ENCODE results near the gene E2F3.
"Not testable (repeated sequence)": the region's sequence is repeated elsewhere in the genome, so short reads cannot be mapped to it uniquely, and the experiment has no call there.

E2F3 gene

DNA sequence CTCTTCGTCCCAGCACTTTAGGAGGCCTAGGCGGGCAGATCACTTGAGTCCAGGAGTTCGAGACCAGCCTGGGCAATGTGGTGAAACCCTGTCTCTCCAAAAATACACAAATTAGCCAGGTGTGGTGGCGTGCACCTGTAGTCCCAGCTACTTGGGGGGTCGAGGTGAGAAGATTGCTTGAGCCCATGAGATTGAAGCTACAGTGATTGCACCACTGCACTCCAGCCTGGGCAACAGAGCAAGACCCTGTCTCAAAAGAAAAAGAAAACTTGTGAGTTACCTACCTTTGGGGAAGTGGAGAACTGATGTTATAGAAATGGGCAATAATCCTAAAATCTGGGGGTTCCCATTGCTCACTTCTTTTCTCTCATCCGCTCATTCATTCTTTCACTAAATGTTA lies 58.0 kb downstream of the E2F3 start:
- H3K27ac Mint-ChIP-seq, result no peak overlapping the region
- H3K4me1 Mint-ChIP-seq, result peaks cover 12% of the 10 kb centered on the region
- no peaks in the 10 kb centered on the region for H3K27me3 Mint-ChIP-seq
- no peak overlapping the region for H3K4me3 Mint-ChIP-seq
- DNase-seq (no peak), ATAC-seq (no peak)
- no peaks in the 10 kb centered on the region for H3K9me3 Mint-ChIP-seq
- H3K36me3 Mint-ChIP-seq (ENCODE audit: low read depth), result peaks cover 43% of the 10 kb centered on the region

- Mint-ChIP-seq H3K4me3 (no peak overlapping the region), H3K9me3 (no peaks in the 10 kb centered on the region), H3K27me3 (no peaks in the 10 kb centered on the region), H3K36me3 (ENCODE audit: low read depth) (peaks cover 58% of the 10 kb centered on the region), H3K27ac (no peak overlapping the region), H3K4me1 (peaks cover 10% of the 10 kb centered on the region)
- DNase-seq (no peak), ATAC-seq (no peak)
Measured at GRCh38 chr6:20461576-20461975, 59.9 kb downstream of the E2F3 start.

- ATAC-seq, result no peak
- Mint-ChIP-seq H3K4me1 (peaks cover 25% of the 10 kb centered on the region), H3K27me3 (no peaks in the 10 kb centered on the region), H3K9me3 (no peaks in the 10 kb centered on the region), H3K27ac (no peak overlapping the region), H3K36me3 (ENCODE audit: low read depth) (peaks cover 52% of the 10 kb centered on the region), H3K4me3 (no peak overlapping the region)
- DNase-seq, result no peak
Measured at GRCh38 chr6:20463396-20463795, 61.7 kb downstream of the E2F3 start.

DNA sequence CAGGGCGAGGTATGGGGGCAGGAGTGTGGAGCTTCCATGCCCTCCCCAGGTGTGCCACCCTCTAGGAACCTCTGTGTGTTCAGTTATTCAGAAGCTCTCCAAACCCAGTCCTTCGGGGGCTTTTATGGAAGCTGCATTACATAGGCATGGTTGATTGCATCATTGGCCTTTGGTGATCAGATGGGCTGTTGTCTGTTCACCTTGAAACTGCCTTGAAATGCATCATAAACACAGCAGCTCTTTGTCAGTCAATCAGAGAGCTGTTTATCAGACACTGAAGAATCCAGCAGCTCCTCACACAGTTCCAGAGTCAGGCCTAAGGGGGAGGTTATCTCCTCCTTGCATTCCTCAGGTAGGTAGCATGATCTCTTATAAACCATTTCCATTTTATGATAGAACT lies 62.4 kb downstream of the E2F3 start:
- Mint-ChIP-seq H3K9me3 (no peaks in the 10 kb centered on the region), H3K27ac (no peak overlapping the region), H3K4me3 (no peak overlapping the region), H3K4me1 (peaks cover 25% of the 10 kb centered on the region), H3K36me3 (ENCODE audit: low read depth) (peaks cover 54% of the 10 kb centered on the region), H3K27me3 (no peaks in the 10 kb centered on the region)
- no peak for DNase-seq
- ATAC-seq, result peak; percentile 33

DNA sequence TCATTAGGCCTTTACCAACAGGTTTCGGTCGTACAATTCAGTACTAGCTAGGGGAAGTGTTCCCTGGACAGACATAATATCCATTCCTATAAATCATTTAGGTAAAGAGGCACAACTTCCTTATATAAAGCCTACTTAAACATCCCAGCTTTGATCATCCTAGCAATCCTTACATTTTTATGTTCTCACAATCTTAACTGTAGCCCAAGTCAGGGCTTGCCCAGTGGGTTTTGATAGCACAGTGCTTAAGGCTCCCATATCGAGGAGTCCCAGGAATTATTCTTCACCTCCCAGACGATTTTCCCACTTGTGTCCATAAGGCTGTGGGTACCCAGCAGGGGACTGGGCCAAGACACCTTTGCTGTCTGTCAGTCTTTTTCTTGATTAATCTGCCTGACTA lies 63.2 kb downstream of the E2F3 start:
- no peaks in the 10 kb centered on the region for H3K27me3 Mint-ChIP-seq
- no peak for ATAC-seq
- peaks cover 49% of the 10 kb centered on the region for H3K36me3 Mint-ChIP-seq (ENCODE audit: low read depth)
- H3K4me3 Mint-ChIP-seq, result no peak overlapping the region
- DNase-seq, result no peak
- H3K9me3 Mint-ChIP-seq, result no peaks in the 10 kb centered on the region
- H3K27ac Mint-ChIP-seq, result no peak overlapping the region
- peaks cover 25% of the 10 kb centered on the region for H3K4me1 Mint-ChIP-seq

GRCh38 chr6:20465616-20466015 lies 63.9 kb downstream of the E2F3 start:
- Mint-ChIP-seq H3K36me3 (ENCODE audit: low read depth) (peaks cover 45% of the 10 kb centered on the region), H3K4me1 (peaks cover 25% of the 10 kb centered on the region)
- not testable (repeated sequence) for H3K9me3 Mint-ChIP-seq, H3K27me3 Mint-ChIP-seq, H3K4me3 Mint-ChIP-seq, H3K27ac Mint-ChIP-seq, DNase-seq, ATAC-seq

GRCh38 chr6:20467437-20467836 lies 65.8 kb downstream of the E2F3 start:
- DNase-seq (no peak), ATAC-seq (peak; percentile 28)
- no peaks in the 10 kb centered on the region for H3K9me3 Mint-ChIP-seq
- no peaks in the 10 kb centered on the region for H3K27me3 Mint-ChIP-seq
- H3K4me1 Mint-ChIP-seq, result peaks cover 25% of the 10 kb centered on the region
- H3K27ac Mint-ChIP-seq, result peak overlapping the region; percentile 28
- H3K36me3 Mint-ChIP-seq (ENCODE audit: low read depth), result peaks cover 37% of the 10 kb centered on the region
- H3K4me3 Mint-ChIP-seq, result no peak overlapping the region

DNA sequence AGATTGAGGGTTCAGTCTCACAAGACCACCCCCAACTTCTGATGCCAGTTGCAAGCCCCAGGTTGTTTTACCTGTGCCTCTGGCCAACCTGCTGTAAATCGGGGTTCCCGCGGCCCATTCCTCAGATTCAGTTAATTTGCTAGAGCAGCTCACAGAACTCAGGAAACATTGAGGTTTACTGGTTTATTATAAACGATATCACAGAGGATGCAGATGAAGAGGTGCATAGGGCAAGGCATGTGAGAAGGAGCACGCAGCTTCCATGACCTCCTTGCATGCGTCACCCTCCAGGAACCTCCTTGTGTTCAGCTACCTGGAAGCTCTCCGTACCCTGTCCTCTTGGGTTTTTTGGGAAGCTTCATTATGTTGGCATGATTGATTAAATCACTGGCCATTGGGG lies 66.5 kb downstream of the E2F3 start:
- DNase-seq, result no peak

GRCh38 chr6:20472748-20473147 lies 71.1 kb downstream of the E2F3 start:
- no peaks in the 10 kb centered on the region for H3K9me3 Mint-ChIP-seq
- peaks cover 11% of the 10 kb centered on the region for H3K36me3 Mint-ChIP-seq (ENCODE audit: low read depth)
- no peak for ATAC-seq
- H3K4me1 Mint-ChIP-seq, result peaks cover 4% of the 10 kb centered on the region
- no peaks in the 10 kb centered on the region for H3K27me3 Mint-ChIP-seq
- DNase-seq, result no peak
- no peak overlapping the region for H3K27ac Mint-ChIP-seq
- H3K4me3 Mint-ChIP-seq, result no peak overlapping the region

More for the DNA sequence above, 66.5 kb downstream of the E2F3 start:
- H3K27me3 Mint-ChIP-seq, result no peaks in the 10 kb centered on the region
- H3K27ac Mint-ChIP-seq, result no peak overlapping the region
- no peak for ATAC-seq
- H3K4me3 Mint-ChIP-seq, result no peak overlapping the region
- H3K4me1 Mint-ChIP-seq, result peaks cover 24% of the 10 kb centered on the region
- no peaks in the 10 kb centered on the region for H3K9me3 Mint-ChIP-seq
- H3K36me3 Mint-ChIP-seq (ENCODE audit: low read depth), result peaks cover 34% of the 10 kb centered on the region

DNA sequence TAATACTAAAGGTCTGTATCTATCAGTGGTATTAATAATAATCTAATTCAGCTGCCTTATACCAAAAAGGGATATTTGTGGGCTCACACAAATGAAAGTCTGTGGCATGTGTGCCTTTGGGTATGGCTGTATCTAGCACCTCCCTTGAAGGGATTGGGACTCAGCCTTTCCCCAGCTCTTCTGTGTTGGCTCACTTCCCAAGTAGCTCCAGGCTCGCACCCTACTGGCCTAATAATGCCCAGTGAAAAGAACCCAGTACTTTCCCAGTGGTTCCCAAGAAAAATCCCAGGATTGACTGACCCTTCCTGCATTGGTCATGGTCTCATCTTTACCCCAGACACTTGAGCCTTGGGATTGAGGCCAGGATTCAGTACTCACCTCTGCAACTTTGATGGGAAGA lies 71.8 kb downstream of the E2F3 start:
- Mint-ChIP-seq H3K4me3 (no peak overlapping the region), H3K9me3 (no peaks in the 10 kb centered on the region)
- DNase-seq, result no peak

GRCh38 chr6:20474874-20475542 lies 73.3 kb downstream of the E2F3 start:
- Mint-ChIP-seq H3K4me1 (no peaks in the 10 kb centered on the region), H3K9me3 (no peaks in the 10 kb centered on the region), H3K27me3 (no peaks in the 10 kb centered on the region), H3K4me3 (no peak overlapping the region), H3K36me3 (ENCODE audit: low read depth) (peaks cover 9% of the 10 kb centered on the region), H3K27ac (no peak overlapping the region)
- DNase-seq (no peak), ATAC-seq (no peak)

More for the DNA sequence above, 71.8 kb downstream of the E2F3 start:
- H3K27me3 Mint-ChIP-seq, result no peaks in the 10 kb centered on the region
- H3K36me3 Mint-ChIP-seq (ENCODE audit: low read depth), result peaks cover 11% of the 10 kb centered on the region
- H3K27ac Mint-ChIP-seq, result no peak overlapping the region
- H3K4me1 Mint-ChIP-seq, result no peaks in the 10 kb centered on the region
- no peak for ATAC-seq

- Mint-ChIP-seq H3K36me3 (ENCODE audit: low read depth) (peaks cover 19% of the 10 kb centered on the region), H3K9me3 (no peaks in the 10 kb centered on the region), H3K27ac (no peak overlapping the region), H3K27me3 (no peaks in the 10 kb centered on the region), H3K4me3 (no peak overlapping the region), H3K4me1 (peaks cover 4% of the 10 kb centered on the region)
- no peak for DNase-seq
- ATAC-seq, result no peak
Measured at GRCh38 chr6:20476501-20477043, 74.9 kb downstream of the E2F3 start.

- no peak overlapping the region for H3K27ac Mint-ChIP-seq
- H3K36me3 Mint-ChIP-seq (ENCODE audit: low read depth), result peaks cover 28% of the 10 kb centered on the region
- H3K9me3 Mint-ChIP-seq, result no peaks in the 10 kb centered on the region
- ATAC-seq (no peak), DNase-seq (no peak)
- no peaks in the 10 kb centered on the region for H3K27me3 Mint-ChIP-seq
- H3K4me1 Mint-ChIP-seq, result peaks cover 4% of the 10 kb centered on the region
- H3K4me3 Mint-ChIP-seq, result no peak overlapping the region
Measured at GRCh38 chr6:20477485-20477884, 75.8 kb downstream of the E2F3 start.

GRCh38 chr6:20479060-20479459 lies 77.4 kb downstream of the E2F3 start:
- no peaks in the 10 kb centered on the region for H3K27me3 Mint-ChIP-seq

GRCh38 chr6:20479526-20479925 lies 77.8 kb downstream of the E2F3 start:
- DNase-seq (no peak), ATAC-seq (no peak)
- no peak overlapping the region for H3K4me3 Mint-ChIP-seq
- H3K9me3 Mint-ChIP-seq, result no peaks in the 10 kb centered on the region
- H3K27me3 Mint-ChIP-seq, result no peaks in the 10 kb centered on the region
- peaks cover 38% of the 10 kb centered on the region for H3K36me3 Mint-ChIP-seq (ENCODE audit: low read depth)
- H3K4me1 Mint-ChIP-seq, result peaks cover 4% of the 10 kb centered on the region
- no peak overlapping the region for H3K27ac Mint-ChIP-seq

More at GRCh38 chr6:20479060-20479459, 77.4 kb downstream of the E2F3 start:
- Mint-ChIP-seq H3K9me3 (no peaks in the 10 kb centered on the region), H3K36me3 (ENCODE audit: low read depth) (peaks cover 38% of the 10 kb centered on the region), H3K4me3 (no peak overlapping the region), H3K27ac (no peak overlapping the region), H3K4me1 (peaks cover 4% of the 10 kb centered on the region)
- no peak for ATAC-seq
- DNase-seq, result no peak
